GM08714 (cell line): ENCODE data around the gene ACBD4.
"Not testable (repeated sequence)": the region's sequence is repeated elsewhere in the genome, so short reads cannot be mapped to it uniquely, and the experiment has no call there.

Experiments used
- H3K4me3 ChIP-seq: fragments of 200-500 bp; sonication (Bioruptor generic); 2 replicates; pipeline ENCODE4 v1.5.1; 2014; ENCODE audit warnings: mild to moderate bottlenecking, low read length, inconsistent platforms
- ZNF274 ChIP-seq: IDR thresholded peaks from 2 replicates; pipeline ENCODE4 v1.6.1; 2012; ENCODE audit warnings: mild to moderate bottlenecking, low read depth, low read length

ACBD4 gene

DNA sequence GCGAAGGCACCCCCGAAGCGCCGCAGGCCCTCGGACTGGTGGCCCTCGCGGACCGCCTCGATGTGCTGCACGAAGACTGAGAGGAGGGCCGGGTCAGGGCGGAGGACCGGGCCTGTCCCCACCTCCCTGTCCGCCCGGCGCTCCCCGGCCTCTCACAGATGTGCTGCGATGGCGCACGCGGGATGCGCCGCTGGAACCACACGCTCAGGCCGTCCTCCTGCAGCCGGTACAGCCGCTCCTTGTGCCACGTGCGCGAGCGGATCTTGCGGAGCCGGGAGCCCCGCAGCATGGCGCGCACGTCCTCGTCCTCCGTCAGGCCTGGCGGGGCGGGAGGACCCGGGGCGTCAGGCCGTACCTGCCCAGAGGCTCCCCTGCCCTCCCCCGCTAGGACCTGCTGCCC, 14.4 kb upstream of the ACBD4 start:
- H3K4me3 ChIP-seq = no peak overlapping the region
- no peak for TF ChIP-seq ZNF274

DNA sequence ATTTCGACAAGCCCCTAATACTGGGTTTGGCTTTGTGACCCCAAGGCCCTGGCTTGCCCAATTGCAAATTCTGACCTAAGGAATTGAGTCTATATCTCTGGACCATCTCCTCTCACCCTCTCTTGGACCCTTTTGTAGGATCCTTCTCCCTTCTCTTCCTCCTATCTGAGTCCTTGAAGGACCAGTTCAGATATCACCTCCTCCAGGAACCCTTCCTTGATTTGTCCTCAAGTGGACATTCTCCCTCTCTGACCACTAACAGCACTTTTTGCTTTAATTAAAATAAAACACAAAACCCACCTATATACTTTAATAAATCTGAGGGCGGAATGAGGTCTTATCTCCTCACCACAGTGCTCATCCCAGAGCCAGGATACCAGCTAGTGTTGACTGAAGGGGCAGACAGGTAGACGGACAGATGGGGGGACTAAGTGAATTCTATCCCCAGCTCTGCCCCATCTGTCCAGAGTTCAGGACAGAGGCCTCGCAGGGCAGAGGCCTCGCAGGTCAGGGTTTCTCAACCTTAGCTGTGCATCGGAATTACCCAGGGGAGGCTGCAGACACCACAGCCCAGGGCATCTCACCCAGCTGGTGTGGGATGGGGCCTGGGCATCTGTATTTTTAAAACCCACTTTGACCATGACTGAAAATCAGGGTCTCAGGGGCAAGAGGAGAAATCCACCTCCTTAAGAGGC, 12.3 kb upstream of the ACBD4 start:
- no peak for TF ChIP-seq ZNF274

DNA sequence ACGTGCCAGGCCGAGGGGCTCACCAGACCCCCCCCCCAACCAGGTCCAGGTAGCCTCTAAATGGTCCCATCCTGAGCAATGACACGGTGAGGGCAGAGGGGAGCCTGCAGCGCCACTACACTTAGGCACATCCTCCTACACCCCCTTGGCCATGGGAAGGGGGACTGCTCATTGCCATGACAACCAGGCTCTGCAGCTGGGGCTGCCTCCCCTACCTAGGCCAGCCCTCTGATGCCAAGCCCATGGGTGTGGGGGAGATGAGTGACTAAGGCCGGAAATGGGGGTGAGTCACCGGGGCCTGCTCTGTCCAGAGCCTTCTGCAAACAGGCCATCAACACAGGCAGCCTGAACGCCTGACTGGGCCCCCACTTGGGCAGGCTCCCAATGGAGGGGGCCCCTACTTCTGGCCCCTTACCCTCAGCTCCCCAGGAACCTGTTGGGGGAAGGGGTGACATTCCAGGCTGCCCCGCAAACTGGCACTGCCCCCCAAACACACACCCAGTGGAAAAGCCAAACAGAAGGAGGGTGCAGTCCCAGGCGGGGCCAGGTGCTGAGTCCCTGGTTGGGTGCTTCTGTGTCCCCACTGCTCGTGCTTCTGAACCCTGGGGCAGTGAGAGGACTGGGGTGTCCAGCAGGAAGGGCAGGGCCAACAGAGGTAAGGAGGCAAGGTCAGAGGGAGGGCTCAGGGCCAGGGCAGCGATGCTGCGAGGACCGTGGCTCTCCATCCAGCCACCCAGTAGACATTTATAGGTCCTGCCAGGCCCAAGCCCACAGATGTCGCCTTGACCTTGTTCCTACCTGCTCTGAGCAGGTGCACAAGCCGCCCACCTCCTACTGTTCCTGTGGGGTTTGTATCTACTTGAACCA, 11.3 kb upstream of the ACBD4 start:
- no peak overlapping the region for H3K4me3 ChIP-seq
- no peak for TF ChIP-seq ZNF274

More for the DNA sequence above, 12.3 kb upstream of the ACBD4 start:
- H3K4me3 ChIP-seq = no peak overlapping the region

DNA sequence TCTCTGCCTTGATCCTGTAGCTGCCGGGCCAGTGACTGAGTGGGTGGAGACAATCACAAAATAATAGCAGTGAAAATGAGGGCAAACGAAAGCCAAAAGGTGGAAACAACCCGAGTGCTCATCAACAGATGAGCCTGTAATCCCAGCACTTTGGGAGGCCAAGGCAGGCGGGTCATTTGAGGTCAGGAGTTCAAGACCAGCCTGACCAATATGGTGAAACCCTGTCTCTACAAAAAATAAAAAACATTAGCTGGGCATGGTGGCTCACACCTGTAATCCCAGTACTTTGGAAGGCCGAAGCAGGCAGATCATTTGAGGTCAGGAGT, 10.7 kb upstream of the ACBD4 start:
- H3K4me3 ChIP-seq = not testable (repeated sequence)

DNA sequence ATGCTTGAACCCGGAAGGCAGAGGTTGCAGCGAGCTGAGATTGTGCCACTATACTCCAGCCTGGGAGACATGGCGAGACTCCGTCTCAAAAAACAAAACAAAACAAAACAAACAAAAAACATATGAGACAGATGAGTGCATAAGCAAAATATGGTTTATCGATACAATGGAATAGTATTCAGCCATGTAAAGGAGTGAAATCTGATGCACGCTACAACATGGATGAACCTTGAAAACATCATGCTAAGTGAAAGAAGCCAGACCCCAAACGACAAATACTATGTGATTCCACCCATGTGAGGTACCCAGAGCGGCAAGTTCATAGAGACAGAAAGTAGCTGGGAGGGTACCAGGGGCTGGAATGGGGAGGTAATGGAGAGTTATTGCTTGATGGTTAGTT, 10.0 kb upstream of the ACBD4 start:
- H3K4me3 ChIP-seq = no peak overlapping the region
- TF ChIP-seq ZNF274 = no peak

DNA sequence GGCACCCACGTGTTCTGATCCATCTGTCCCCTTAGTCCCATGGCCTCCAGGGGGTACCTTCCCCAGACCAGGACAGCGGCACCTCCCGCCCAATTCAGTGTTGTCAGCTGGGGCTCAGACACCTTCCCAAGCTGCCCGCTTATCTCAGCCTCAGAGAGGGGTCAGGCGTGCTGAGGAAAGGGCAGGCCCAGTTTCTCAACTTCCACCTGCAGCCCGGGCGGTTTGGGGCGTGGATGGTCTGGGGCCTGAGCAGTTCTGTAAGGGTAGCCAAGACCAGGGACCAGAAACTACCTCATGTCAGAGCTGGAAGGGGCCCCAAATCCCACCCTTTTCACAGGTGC, 8.3 kb upstream of the ACBD4 start:
- TF ChIP-seq ZNF274 = no peak

DNA sequence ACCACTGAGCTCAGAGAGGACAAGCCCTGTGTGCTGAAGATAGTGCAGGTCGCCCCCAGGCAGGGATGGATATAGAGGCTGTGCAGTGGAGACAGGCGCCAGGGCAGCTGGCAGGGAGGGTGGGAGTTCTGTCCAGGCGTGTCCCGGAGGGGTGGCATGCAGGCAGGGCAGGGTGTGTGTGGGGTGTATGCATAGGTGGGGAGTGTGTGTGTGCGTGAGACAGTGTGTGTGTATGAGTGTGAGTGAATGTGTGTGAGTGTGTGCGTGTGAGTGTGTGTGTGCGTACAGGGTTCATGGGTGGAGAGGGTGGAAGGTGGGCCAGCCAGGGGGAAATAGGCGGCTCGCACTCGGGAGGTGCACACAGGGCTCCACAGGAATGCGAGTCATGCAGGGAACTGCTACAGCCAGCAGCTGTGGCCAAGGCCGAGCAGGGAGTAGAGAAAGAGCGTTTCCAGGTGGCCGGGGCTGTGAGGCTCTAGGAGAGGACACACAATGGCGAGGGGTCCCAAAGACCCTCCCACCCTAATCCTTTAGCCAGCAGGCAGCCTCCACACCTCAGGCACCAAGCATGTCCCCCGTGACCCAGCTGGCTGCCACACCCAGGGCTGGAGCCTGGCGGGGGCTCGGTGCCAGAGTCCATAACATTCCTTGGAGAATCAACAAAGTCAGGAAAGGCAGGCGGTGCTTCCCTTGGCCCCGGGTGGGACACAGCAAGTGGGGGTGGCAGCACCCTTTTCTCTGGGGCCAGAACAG, 7.8 kb upstream of the ACBD4 start:
- no peak for TF ChIP-seq ZNF274
- H3K4me3 ChIP-seq = no peak overlapping the region

More for the DNA sequence above, 8.3 kb upstream of the ACBD4 start:
- H3K4me3 ChIP-seq = no peak overlapping the region

DNA sequence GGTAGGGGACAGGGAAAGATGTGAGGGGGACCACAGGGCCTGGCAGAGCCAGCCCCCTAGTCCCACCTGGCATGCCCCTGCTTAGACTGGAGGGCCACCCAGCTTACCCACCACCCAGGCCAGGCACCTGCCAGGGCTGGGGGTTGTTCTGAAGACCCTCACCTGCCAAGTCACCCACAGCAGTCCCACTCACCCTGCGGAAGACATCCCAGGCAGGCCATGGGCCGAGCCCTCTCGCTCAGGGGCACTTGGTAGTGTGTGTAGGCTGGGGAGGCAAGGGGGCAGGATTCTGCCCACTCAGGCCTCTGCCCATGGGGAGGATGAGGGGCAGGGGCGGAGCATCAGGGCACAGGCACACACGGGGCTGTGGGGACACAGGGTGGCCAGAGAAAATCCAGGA, 7.2 kb upstream of the ACBD4 start:
- TF ChIP-seq ZNF274 = no peak
- no peak overlapping the region for H3K4me3 ChIP-seq

DNA sequence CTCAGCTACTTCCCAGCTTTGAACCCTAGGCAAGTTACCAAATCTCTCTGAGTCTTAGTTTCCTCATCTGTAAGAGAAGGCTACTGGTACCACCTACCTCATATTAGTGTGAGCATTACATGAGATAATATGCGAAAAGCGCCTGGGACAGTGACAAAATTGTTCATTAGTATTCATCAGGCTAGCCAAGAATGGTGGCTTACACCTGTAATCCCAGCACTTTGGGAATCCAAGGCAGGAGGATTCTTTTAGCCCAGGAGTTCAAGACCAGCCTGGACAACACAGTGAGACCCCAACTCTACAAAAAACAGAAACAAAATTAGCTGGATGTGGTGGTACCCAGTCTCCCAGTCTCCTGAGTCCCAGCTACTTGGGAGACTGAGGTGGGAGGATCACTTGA, 6.5 kb upstream of the ACBD4 start:
- H3K4me3 ChIP-seq = no peak overlapping the region
- no peak for TF ChIP-seq ZNF274

DNA sequence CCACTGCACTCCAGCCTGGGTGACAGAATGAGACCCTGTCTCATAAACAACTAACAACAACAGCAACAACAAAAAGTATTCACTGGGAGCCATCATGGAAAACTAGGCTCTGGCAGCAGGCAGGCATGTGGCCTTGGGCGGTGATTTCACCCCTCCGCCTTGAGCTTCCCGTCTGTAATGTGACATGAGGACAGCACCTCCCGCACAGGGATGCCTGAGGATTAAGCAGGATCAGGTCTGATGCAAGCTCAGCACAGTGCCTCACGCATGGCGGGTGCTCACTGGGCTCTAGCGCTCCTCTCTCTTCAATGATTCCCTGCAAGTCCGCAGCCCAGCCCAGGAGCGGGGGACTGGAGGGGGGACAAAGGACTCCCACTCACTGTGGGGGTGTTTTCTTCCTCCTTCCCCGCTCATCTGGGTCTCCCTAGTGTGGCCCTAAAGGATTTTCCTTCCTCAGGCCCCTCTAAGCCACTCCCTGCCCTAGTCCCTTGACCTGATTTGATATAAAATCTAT, 6.0 kb upstream of the ACBD4 start:
- TF ChIP-seq ZNF274 = no peak
- H3K4me3 ChIP-seq = no peak overlapping the region

DNA sequence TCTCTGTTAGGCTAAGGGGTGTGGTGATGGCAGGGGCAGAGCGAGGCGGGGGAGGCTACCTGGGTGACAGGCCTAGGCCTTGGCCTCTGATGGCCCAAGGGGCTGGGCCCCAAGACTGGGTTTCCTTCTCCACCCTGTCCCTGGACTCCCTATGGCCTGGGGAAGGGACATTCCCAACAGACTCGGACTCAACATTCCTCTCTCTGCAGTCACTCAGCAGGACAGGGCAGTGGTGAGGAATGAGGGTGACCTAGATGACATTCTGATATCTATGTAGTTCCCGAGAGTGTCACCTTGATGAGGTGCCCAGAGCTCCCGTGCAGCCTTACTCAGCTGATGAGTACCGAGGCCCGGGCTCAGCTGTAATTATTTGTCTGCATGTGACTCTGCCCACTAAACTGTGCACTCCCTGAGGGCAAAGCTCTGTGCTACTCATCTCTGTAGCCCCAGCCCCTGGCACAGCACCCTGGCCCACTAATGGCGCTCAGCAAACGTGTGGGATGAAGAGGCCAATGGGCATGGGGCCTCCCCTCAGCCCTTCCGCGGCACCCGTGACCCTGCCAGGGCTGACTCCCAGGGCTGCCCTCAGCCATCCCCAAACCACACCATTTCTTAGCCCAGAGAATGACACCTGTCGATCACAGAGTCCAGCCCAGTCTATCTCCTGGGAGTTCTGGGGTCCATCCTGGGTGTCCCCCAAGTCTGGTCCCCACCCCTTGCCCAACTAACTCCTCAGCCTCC, 5.4 kb upstream of the ACBD4 start:
- no peak for TF ChIP-seq ZNF274
- no peak overlapping the region for H3K4me3 ChIP-seq

DNA sequence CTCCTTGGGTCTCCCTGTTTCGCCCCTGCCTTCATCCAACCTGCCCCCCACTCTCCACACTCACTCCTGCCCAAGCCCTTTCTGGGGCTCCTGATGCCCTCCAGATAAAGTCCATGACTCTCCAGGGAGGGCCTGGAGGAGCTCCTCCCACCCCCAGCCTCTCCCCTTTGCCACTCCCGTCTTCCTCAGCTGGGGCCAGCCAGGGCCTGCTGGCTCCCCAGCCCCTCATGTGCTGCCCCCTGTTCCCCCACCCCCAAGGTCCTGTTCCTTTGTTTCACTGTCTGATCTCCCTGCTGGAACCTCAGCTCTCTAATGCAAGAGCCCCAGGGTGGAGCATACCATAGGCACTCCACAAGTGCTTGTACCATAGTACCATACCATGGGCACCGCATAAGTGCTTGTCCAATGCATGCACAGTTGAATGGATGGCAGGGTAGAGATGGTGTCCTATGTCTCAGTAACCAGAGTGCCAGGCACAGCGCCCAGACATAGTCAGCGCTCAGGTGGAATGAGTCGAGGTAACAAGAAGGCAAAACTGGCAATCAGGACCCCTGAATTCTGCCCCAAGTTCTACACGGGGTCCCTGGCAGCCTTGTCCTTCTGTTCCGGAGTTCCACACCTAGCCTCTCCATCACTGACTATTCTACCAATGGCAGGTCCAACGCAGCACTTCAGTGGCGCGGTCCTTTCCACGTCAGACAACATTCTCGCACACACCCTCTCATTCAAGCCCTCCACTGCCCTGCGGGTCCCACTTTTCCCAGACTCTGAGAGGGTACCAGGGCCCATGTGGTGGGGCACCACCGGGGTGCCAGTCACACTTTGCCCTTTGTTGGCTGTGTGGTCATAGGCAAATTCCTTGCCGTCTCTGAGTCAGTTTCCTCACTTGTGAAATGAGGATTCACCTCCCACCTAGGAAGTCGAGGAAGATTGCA, 4.5 kb upstream of the ACBD4 start:
- TF ChIP-seq ZNF274 = no peak
- H3K4me3 ChIP-seq = no peak overlapping the region
